AG04449 (cell line): ENCODE data around the gene NMU.

Source experiments
- CTCF ChIA-PET: fragments of 350-600 bp; formaldehyde crosslinking; extraction: SDS; loops from one replicate; lab custom pipeline; 2021; ENCODE audit warnings: antibody characterized with exemption; lab: Yijun Ruan, JAX
- POLR2A ChIA-PET: fragments of 400-600, 350-600 bp; formaldehyde crosslinking; extraction: SDS; loops from one replicate; lab custom pipeline; 2020; ENCODE audit warnings: antibody characterized with exemption, inconsistent platforms; lab: Yijun Ruan, JAX
- DNase-seq: peaks from one replicate; pipeline ENCODE4 v3.0.0-alpha.2; 2010; ENCODE audit warnings: low read depth, low spot score
- H3K4me3 ChIP-seq: 2 replicates; pipeline ENCODE4 v1.5.1; 2011; ENCODE audit warnings: low read depth, mild to moderate bottlenecking, control low read depth, low read length
- TF ChIP-seq, protein P1 (sequence below): IDR thresholded peaks from one replicate; pipeline ENCODE4 v1.5.1; 2011; ENCODE audit warnings: mild to moderate bottlenecking, moderate library complexity, low read length, control low read depth, inconsistent platforms; ENCODE audit not compliant: insufficient read depth; ENCODE audit errors: missing control alignments

Gene NMU

DNA sequence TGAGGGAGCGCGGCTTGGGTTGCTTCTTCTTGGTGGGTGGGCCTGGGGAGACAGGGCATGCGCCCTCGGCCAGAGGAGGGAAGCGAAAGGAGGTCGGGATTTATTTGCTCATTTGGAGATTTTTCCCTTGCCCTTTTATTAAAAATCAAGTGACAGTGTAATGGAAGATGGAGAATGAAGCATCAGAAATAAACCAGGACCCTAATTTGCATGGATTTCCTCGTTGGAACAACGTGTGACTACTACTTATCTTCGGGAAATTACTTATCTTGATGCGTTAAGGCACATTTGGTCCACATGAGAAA is 88.7 kb downstream of the NMU start:
- DNase-seq = no peak
- ChIA-PET CTCF (interaction anchor here (0.9 to 2.3 kb wide), 5 partner anchors 11 to 576 kb away, joined by 3 to 11 read pairs (median 3); no protein-coding TSS in a partner anchor), POLR2A (interaction anchor here (0.9 to 3.5 kb wide), 3 partner anchors 8 to 202 kb away, joined by 4 to 17 read pairs (median 10); partner anchors contain the start of gene SRD5A3)
- TF ChIP-seq, protein P1, sequence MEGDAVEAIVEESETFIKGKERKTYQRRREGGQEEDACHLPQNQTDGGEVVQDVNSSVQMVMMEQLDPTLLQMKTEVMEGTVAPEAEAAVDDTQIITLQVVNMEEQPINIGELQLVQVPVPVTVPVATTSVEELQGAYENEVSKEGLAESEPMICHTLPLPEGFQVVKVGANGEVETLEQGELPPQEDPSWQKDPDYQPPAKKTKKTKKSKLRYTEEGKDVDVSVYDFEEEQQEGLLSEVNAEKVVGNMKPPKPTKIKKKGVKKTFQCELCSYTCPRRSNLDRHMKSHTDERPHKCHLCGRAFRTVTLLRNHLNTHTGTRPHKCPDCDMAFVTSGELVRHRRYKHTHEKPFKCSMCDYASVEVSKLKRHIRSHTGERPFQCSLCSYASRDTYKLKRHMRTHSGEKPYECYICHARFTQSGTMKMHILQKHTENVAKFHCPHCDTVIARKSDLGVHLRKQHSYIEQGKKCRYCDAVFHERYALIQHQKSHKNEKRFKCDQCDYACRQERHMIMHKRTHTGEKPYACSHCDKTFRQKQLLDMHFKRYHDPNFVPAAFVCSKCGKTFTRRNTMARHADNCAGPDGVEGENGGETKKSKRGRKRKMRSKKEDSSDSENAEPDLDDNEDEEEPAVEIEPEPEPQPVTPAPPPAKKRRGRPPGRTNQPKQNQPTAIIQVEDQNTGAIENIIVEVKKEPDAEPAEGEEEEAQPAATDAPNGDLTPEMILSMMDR = no peak
- H3K4me3 ChIP-seq = peak overlapping the region; percentile 77

DNA sequence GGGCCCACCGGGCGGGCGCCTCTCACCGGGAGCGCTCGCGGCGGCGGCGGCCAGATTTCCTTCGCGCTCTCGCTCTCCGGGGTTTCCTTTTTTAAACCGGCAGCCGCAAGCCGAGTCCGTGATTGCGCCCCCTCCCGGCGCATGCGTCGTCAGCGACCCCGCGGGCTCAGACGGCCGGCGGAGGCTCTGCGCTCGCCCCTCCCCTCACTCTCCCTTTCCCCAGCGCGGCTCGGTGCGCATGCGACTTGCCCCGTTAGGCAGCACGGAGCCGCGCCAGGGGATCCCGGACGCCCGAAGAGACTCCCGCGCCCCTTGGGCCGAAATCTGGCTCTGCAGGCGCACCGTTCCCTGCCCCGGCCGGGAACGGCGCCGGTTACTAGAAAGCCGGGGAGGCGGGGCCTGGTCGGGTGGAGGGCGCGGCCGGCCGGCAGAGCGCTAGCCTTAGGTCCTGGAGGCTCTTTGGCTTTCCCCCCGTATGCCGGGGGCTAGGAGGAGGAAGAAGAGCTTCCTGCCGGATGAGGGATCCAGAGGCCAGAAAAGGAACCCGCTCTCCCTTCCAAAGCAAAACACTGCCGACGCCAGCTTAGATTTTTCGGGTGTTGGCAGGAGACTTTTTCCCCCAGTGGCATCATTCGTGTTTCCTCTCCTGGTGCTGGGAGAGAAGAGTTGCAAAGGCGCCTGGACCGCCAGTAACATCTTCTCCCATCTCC is 89.2 kb downstream of the NMU start, which contains the start of gene CLOCK:
Gene CLOCK, minus strand, starts transcription at position 154 of the 710 bp plus-strand sequence. CDS start 64,124 bp downstream, outside the sequence.
- no peak for DNase-seq
- peak within 1 kb of the TSS; percentile 77 for H3K4me3 ChIP-seq
- ChIA-PET CTCF (interaction anchor here (0.9 to 2.3 kb wide), 8 partner anchors 11 to 576 kb away, joined by 3 to 11 read pairs (median 4); no protein-coding TSS in a partner anchor), POLR2A (interaction anchor here (0.9 to 3.5 kb wide), 4 partner anchors 8 to 201 kb away, joined by 4 to 17 read pairs (median 9); partner anchors contain the start of genes SRD5A3 and TMEM165)
- TF ChIP-seq, protein P1 = peak; percentile 62

DNA sequence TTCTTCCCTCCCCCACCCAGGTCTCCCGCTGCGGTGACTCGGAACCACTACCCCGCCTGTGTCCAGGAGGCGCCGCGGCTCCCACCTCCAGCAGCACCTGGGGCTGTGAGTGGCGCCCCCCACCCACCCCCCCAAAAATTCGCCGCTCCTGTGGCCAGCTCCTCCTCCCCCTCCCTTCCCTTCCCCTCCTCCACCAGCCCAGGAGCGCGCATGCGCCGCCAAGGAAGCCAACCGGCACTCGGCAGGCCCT is 89.7 kb downstream of the NMU start:
- TF ChIP-seq, protein P1 = no peak
- DNase-seq = no peak
- ChIA-PET POLR2A (interaction anchor here (1.6 to 3.5 kb wide), 3 partner anchors 100 to 201 kb away, joined by 8 to 17 read pairs (median 10); partner anchors contain the start of genes SRD5A3 and TMEM165), CTCF (interaction anchor here (0.6 to 2.3 kb wide), 8 partner anchors 10 to 201 kb away, joined by 3 to 11 read pairs (median 4); no protein-coding TSS in a partner anchor)
- H3K4me3 ChIP-seq = peak overlapping the region; percentile 77

DNA sequence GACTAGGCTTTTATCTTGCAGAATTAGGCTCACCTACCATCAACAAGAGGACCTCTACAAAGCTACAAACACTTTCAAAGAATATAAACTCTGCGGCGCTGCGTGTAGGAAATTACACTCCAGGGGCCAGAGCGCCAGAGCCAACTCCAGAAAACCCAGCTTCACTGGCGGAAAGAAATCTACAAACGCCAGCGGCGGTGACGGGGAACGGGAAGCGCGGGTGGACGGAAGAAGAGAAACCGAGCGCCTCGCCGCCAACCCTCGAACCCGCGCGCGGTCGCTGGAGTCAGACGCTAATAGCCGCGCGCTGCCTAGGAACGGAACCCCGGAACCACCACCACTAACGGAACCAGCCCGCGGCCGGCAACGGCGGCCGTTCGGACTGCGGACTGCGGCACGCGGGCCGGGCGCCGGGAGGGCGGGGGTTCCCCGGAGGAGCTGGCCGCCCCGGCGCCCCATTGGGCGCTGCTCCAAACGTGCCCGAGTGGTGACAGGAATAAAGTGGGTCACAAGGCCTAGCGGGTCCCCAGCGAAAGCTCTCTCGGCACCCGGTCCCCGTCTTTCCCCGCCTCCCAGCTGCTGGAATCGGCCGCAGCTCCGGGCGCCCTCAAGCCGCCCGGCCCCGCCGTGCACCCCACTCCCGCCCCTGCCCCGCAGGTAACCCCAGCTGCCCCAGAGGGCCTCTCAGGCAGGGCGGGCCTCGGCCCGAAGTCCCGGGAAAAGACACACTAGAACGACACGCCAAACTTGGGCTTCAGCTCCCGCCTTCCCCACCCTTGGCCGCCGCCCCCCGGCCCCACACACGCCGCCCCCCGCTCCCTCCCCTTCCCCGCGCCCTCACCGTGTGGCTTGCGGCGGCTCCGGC is 90.2 kb downstream of the NMU start:
- H3K4me3 ChIP-seq = peak overlapping the region; percentile 77
- ChIA-PET POLR2A (interaction anchor here (1.1 to 3.5 kb wide), 4 partner anchors 100 to 200 kb away, joined by 4 to 17 read pairs (median 9); partner anchors contain the start of genes SRD5A3 and TMEM165), CTCF (interaction anchor here (0.6 to 2.3 kb wide), 12 partner anchors 10 to 200 kb away, joined by 3 to 11 read pairs (median 4); no protein-coding TSS in a partner anchor)
- no peak for DNase-seq
- TF ChIP-seq, protein P1 = no peak
